ENCODE data around the gene ACTL8.

DNA sequence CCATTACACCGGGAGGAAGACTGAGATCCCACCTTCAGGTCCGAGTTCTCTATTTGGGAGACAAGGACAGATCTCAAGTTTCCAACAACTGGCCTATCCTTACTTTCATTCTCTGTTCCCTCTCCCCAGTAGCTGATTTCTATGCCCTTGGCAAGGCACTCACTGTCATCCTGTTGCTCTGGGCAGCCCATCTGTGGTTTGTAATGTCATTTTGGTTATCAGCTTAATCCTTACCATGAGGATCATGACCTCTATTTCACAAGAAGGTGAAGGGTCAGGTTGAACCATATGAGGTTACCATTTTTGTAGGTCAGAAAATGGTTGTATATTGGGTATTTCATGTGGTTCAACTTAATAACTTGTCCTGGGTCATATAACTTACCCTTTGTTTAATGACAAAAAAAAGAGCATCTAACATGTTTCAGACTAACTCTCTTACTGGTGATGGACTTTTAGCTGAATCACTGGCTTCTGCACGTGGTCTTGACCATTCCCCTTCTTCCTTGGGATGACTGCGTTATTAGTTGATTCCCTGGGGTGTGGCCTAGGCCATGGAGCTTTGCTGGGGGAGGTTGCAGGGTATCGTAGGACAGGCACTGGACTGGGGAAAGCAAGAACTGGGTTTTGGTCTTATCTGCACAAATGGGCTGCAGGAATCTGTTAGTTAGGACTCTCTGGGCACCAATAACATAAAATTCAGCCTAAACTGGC lies 120.2 kb downstream of the ACTL8 start:
- TF ChIP-seq, protein P1, sequence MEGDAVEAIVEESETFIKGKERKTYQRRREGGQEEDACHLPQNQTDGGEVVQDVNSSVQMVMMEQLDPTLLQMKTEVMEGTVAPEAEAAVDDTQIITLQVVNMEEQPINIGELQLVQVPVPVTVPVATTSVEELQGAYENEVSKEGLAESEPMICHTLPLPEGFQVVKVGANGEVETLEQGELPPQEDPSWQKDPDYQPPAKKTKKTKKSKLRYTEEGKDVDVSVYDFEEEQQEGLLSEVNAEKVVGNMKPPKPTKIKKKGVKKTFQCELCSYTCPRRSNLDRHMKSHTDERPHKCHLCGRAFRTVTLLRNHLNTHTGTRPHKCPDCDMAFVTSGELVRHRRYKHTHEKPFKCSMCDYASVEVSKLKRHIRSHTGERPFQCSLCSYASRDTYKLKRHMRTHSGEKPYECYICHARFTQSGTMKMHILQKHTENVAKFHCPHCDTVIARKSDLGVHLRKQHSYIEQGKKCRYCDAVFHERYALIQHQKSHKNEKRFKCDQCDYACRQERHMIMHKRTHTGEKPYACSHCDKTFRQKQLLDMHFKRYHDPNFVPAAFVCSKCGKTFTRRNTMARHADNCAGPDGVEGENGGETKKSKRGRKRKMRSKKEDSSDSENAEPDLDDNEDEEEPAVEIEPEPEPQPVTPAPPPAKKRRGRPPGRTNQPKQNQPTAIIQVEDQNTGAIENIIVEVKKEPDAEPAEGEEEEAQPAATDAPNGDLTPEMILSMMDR (IDR thresholded peaks at IDR 0.05): no peak
- TF ChIP-seq POLR2A (IDR thresholded peaks at IDR 0.05) (no peak), EP300 (IDR thresholded peaks at IDR 0.05) (no peak)

Data from ovary (tissue), 3 donors.